GM21367 (cell line): Measurements from ENCODE around the gene DPY19L1.
"Not testable (repeated sequence)": the region's sequence is repeated elsewhere in the genome, so short reads cannot be mapped to it uniquely, and the experiment has no call there.

Source experiments
- ATAC-seq: cut with Tn5 transposase; IDR thresholded peaks from one replicate; pipeline ENCODE4 v1.9.1; 2021; ENCODE audit not compliant: unreplicated experiment

The DPY19L1 gene

DNA sequence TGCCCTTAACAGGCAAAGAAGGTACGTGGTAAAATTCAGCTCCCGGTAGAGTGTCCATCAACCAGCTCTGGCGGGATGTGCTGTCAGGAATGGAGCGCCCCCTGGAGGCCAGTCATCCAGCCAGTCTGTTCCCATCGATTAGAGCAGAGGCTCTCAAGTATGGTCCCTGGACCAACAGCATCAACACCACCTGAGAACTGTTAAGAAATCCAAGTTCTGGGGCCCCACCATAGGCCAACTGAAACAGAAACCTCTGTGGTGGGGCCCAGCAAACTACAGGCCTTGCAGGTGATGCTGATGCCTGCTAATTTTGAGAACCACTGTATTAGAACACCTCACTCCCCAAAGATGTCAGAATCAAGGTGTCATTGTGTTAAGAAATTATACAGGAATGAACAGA, 109.2 kb downstream of the DPY19L1 start:
- ATAC-seq: peak; percentile 84

DNA sequence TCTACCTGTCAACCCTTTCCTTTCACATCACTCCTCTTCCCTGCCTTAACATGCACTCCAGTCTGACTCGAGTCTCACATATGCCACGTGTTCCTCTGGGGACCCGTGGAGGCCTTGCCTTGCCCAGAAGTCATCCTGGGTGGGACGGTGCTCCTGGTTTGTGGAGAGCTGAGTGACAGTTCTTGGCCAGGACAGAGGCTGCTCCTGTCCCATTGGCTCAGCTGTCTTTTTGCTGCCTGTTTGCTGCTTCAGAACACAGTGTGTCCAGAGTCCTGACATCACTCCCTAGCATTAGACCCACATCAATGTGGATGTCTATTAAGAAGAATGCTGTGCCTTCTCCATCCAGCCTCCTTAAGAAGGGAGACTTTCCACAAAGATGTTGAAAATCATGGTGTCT, 116.8 kb downstream of the DPY19L1 start:
- ATAC-seq: not testable (repeated sequence)

DNA sequence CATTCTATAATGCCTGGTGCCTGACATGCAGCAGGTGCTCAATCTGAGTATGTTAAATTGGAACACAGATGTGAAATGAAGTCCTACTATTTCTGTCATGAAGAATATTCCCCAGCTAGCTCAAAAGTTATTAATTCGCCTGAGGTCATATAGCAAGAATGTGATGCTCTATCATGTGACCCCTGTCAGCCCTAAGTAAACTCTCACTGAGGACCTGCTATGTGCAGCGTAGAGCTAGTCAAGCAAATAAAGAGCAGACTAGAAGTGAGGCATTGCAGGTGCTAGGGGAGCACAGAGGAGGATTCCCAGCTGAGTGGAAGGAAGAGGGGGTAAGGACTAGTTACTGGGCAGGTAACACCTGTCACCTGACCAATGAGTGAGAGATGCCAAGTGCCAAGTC, 118.2 kb downstream of the DPY19L1 start:
- ATAC-seq: not testable (repeated sequence)

- not testable (repeated sequence) for ATAC-seq
Measured at GRCh38 chr7:34918198-34918861, 119.0 kb downstream of the DPY19L1 start.

DNA sequence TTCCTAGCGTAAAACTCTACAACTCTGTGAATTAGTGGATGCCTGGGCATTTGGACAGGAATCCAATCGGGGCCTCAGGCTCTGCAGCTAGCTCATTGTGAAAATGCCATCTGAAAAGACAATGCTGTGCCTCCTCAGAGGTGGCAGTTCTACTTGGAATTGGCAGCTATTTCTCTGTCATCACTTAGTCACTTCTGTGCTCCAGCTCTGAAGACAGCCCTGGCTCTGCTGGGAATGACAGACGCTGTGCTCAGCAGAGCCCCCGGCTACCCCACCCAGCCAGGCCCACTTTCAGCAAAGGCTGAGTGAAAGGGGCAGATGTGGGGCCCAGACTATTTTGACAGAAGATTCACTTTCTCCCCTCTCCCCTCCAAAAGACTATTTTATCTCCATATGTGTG, 119.8 kb downstream of the DPY19L1 start:
- not testable (repeated sequence) for ATAC-seq

GRCh38 chr7:34916267-34916666, 121.0 kb downstream of the DPY19L1 start:
- no peak for ATAC-seq

DNA sequence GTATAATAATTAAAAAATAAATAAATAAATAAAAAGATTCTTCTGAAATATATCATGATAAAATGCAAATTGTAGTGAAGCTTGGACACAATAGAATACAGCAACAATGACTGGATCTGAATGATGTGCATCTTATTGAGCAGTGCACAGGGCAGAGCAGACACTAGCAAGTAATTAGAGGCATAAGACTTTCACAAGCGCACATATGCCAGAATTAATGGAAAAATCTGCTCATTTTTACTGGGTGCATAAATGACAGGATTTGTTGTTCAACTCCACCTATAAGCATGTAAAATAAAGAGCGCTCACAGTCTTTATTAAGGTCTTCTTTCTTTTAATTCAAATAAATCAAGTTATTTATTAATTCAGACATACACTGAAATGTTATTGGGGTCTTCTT, 125.0 kb downstream of the DPY19L1 start:
- no peak for ATAC-seq

GRCh38 chr7:34906266-34906850, 130.9 kb downstream of the DPY19L1 start:
- not testable (repeated sequence) for ATAC-seq

DNA sequence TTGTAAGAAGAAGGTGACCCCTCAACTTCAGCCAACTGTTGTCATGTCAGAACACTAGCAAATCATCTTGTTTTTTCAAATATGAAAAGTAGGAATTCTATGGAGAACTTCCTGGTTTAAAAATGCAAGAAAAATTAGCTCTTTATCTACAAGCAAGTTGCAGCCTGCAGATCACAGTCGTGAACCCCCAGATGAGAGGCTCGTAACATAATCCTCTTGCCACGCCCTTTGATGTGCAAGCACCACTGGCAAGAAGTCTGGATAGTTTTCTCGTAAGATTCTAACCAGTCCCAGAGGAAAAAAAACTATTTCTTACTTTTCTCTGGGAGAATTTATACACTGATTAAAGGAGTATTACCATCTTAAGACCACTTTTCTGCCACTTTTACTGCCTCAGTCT, 132.3 kb downstream of the DPY19L1 start:
- no peak for ATAC-seq

- not testable (repeated sequence) for ATAC-seq
Measured at GRCh38 chr7:34903921-34904320, 133.4 kb downstream of the DPY19L1 start.

DNA sequence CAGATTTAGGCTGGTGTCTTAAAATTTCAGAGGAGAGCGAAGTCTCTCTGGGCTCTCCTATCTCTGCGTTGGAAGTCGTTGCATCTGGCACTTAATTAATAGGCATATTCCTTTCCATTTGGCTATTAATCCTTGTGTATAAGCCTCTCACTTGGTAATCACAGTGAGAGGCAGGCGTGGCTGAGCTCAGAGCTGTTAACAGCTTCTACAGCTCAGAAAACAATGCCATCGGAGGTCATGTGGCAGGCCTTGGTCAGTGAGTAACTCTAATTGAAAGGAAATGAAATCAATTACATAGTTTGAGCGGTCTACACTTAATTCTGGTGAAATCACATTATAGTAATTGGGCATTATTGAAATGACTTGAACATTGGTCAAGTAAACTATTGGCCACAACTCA, 135.1 kb downstream of the DPY19L1 start:
- ATAC-seq: no peak

GRCh38 chr7:34900891-34901513, 136.3 kb downstream of the DPY19L1 start:
- ATAC-seq: peak; percentile 75

DNA sequence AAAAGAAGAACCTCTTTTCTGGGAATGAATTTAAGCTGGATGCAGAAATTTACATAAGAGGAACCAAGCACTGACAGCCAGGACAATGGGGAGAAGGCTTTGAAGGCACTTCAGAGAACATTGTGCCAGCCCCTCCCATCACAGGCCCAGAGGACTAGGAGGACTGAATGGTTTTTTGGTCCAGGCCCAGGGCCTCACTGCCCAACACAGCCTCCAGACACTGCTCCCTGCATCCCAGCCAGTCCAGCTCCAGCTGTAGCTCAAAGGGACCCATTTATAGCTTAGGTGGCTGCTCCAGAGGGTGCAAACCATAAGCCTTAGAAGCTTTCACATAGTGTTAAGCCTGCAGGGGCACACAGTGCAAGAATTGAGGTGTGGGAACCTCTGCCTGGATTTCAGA, 142.1 kb downstream of the DPY19L1 start:
- ATAC-seq: no peak

GRCh38 chr7:34889951-34890350, 147.3 kb downstream of the DPY19L1 start:
- ATAC-seq: no peak

DNA sequence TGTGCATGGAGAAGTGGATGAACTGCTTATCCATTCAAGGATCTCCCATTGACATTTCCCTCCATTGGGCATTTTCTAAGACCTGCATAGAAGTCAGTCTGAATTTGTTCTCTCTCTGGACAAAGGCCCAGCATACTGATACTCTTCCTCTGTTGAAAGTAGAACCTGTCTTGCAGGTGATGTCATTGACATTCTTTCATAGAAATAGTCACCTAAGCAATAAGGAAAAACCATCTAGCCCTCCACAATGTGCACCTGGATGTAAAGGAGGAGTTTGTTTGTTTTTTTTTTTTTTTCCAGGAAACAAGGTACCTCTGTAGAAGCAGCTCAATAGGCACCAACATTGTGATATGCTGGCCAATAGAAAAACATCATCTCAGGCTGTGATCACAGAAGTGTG, 150.4 kb downstream of the DPY19L1 start:
- ATAC-seq: no peak

GRCh38 chr7:34883855-34884254, 153.4 kb downstream of the DPY19L1 start:
- not testable (repeated sequence) for ATAC-seq

- no peak for ATAC-seq
Measured at GRCh38 chr7:34879871-34880270, 157.4 kb downstream of the DPY19L1 start.

DNA sequence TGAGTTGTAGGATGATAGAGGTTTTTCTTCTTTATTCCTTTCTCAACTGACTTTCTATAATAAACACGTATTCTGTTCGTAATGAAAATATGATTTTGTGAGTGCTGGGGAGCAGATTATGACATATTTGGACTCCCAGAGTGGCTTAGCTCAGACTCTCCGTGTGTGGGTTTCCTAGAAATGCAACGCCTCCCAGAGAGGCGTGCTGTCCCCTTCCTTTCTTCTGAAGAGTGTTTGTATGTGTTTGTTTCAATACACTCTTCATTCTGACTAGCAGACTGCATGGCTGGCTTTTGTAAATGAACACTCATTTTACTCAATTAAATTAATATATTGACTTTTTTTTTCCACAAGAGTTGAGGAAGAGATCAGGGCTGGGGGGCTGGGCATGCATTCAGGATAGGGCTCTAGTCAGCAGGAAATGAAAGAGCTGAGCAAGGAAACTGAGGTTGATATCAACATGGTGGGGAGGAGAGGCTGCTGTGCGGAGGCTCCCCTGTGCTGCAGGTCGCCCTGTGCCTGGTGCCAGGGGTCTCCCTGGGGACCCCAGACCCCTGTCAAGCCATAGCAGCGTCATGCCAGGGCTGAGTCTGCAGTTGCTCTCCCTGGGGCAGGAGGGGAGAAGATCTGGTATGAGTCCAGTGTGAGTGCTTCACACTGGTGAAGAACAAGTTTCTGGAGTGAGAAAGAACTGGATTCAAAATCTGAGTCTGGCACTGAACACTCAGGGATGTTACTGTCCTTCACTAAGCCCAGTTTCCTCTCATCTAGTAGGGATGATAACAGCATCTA, 158.1 kb downstream of the DPY19L1 start:
- ATAC-seq: not testable (repeated sequence)
